ENCODE measurements around the gene TCF15.

TCF15 gene, protein sequence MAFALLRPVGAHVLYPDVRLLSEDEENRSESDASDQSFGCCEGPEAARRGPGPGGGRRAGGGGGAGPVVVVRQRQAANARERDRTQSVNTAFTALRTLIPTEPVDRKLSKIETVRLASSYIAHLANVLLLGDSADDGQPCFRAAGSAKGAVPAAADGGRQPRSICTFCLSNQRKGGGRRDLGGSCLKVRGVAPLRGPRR

DNA sequence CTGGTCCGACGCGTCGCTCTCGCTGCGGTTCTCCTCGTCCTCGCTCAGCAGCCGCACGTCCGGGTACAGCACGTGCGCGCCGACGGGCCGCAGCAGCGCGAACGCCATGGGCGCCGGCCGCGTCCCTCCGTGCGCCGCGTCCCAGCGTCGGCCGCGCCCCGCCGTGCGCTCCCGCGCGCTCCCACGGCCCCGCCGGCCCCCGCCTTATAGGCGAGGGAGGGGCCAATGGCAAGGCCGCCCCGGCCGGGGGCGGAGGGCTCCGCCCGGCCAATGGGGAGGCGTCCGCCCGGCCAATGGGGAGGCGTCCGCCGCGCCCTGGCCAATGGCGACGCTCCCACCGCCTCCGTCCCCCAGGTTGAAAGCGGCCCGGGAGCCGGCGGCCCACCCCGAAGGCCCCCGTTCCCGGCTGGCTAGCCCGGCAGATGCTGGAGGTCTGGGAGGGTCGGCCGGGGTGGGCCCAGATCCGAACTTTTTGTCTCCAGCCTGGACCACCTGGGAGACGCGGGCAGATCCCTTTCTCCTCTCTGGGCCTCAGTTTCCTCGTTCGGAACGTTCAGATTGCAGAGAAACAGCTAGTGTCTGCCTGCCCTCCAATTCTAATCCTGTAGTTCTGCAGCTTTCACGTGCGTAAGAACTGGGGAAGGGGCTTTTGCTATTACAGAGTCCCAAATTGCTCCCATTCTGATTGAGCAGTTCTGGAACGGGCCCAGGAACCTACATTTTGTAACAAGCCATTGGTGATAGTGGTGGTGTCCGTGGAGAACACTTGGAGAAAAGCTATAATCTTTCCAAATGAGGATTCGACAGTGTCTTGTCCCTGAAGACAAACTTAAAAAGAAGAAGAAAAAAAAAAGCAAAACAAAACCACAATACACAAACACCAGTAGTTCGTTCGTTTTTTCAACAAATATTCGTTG, at the start of gene TCF15:
TSS of gene TCF15 (minus strand) at position 180 of the 917 bp plus-strand sequence. CDS start at position 108, 72 bp downstream.
- peak within 1 kb of the TSS; percentile 52 for H3K4me3 Mint-ChIP-seq
- H3K27ac Mint-ChIP-seq, result no peak within 1 kb of the TSS
- no peaks in the 10 kb centered on the region for H3K9me3 Mint-ChIP-seq (ENCODE audit: low read depth)
- no peaks in the 10 kb centered on the region for H3K36me3 Mint-ChIP-seq
- H3K27me3 Mint-ChIP-seq, result peaks cover 31% of the 10 kb centered on the region
- peaks cover 12% of the 10 kb centered on the region for H3K4me1 Mint-ChIP-seq (ENCODE audit: low read depth)

DNA sequence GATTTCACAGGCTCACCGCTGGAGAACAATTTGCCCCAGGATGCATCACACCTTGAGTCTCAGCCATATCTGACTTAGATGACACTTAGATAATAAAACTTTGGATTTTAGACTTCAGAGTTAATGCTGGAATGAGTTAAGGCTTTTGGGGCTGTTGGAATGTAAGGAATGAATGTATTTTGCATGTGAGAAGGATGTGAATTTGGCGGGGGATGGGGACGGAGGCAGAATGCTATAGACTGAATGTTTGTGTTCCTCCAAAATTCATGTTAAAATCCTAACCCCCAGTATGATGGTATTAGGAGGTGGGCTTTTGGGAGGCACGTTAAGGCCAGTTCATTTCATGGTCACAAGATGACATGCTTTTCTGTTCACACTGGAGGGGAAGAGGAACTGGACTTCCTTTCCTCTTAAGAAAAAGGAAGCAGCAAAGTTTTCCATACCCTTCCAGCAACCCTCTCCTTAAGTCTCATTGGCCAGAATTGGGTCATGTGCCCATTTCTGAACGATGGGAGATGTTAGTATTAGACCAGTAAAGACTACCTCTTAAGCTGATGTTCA, 48.7 kb upstream of the TCF15 start:
- peaks cover 18% of the 10 kb centered on the region for H3K4me1 Mint-ChIP-seq (ENCODE audit: low read depth)
- no peaks in the 10 kb centered on the region for H3K9me3 Mint-ChIP-seq (ENCODE audit: low read depth)
- H3K36me3 Mint-ChIP-seq, result no peaks in the 10 kb centered on the region
- peaks cover 26% of the 10 kb centered on the region for H3K27me3 Mint-ChIP-seq
- H3K27ac Mint-ChIP-seq, result no peak overlapping the region
- no peak overlapping the region for H3K4me3 Mint-ChIP-seq

GRCh38 chr20:658202-658601, 48.1 kb upstream of the TCF15 start:
- Mint-ChIP-seq H3K9me3 (ENCODE audit: low read depth) (no peaks in the 10 kb centered on the region), H3K27me3 (peaks cover 25% of the 10 kb centered on the region), H3K27ac (no peak overlapping the region), H3K4me1 (ENCODE audit: low read depth) (peaks cover 22% of the 10 kb centered on the region), H3K36me3 (no peaks in the 10 kb centered on the region), H3K4me3 (no peak overlapping the region)

DNA sequence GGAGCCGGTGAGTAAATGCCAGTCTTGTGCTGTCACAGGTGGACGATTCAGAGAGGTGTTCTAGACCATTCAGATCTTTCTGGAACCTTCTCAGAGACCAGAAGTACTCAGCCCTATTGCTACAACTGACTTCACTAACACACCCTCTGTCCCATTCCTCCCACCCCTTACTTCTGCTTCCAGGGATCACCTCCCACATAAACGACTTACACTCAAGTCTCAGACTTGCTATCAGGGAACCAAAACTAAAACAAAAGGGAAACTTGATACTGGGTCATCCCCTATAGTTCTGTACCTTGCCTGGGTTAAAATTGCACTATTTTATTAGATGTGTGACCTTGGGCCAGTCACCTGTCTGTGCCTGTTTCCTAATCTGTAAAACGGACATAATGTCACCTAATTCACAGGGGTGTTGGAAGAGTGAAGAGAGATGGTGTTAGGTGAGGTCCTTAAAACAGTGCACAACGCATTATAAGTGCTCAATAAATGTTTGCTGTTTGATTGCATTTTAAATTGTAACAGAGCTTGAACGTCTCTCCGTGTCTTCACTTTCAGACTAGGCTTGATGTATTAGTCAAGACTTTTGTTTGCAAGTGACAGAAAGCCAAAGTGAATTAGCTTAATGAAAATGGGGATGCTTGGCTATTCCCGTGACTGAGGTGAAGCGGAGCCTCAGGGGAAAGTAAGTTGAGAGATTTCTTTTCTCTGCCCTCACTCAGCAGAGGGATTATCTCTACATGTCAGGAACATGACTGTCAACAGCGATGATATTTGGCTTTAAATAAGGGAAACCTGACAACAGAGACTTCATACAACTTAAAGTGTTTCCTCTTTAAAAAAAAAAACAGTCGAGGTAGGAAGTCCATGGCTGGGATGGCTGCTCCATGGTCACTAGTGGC, 45.9 kb upstream of the TCF15 start:
- Mint-ChIP-seq H3K27ac (no peak overlapping the region), H3K27me3 (peaks cover 15% of the 10 kb centered on the region), H3K36me3 (peaks cover 2% of the 10 kb centered on the region), H3K4me1 (ENCODE audit: low read depth) (peaks cover 27% of the 10 kb centered on the region), H3K9me3 (ENCODE audit: low read depth) (no peaks in the 10 kb centered on the region), H3K4me3 (no peak overlapping the region)

- no peaks in the 10 kb centered on the region for H3K9me3 Mint-ChIP-seq (ENCODE audit: low read depth)
- peaks cover 27% of the 10 kb centered on the region for H3K4me1 Mint-ChIP-seq (ENCODE audit: low read depth)
- H3K27ac Mint-ChIP-seq, result peak overlapping the region; percentile 72
- peaks cover 2% of the 10 kb centered on the region for H3K36me3 Mint-ChIP-seq
- peaks cover 10% of the 10 kb centered on the region for H3K27me3 Mint-ChIP-seq
- H3K4me3 Mint-ChIP-seq, result peak overlapping the region; percentile 87
These were observed 44.3 kb upstream of the TCF15 start for GRCh38 chr20:654417-654750.

GRCh38 chr20:653590-654416, 43.7 kb upstream of the TCF15 start:
- peak overlapping the region; percentile 83 for H3K27ac Mint-ChIP-seq
- H3K27me3 Mint-ChIP-seq, result peaks cover 10% of the 10 kb centered on the region
- H3K4me3 Mint-ChIP-seq, result peak overlapping the region; percentile 87

DNA sequence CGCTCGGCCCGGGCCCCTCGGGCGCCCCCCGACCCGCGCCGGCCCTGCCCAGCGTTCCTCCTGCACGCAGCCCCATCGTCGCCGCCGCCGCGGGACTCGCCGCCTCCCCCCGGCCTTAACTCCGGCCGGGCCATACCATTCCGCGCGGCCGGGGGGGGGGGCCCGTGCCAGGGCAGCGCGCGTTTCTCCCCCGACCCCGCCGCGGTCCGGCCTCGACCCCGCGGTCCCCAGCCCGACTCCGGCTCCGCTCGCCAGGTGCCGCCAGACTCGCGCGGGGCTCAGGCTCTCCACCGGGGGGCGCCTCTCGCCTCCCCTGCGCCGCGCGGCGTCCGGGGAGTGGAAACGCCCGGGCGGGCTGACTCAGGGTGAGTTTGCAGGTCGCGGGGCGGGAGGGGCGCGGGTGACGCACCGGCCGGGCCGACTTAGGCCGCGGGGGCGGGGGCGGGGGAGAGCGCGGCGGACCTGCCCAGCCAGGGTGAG, 43.0 kb upstream of the TCF15 start, which contains the start of gene SRXN1:
TSS of gene SRXN1 (minus strand) at position 91 of the 480 bp plus-strand sequence. CDS start at position 76, 15 bp downstream.
- peaks cover 4% of the 10 kb centered on the region for H3K36me3 Mint-ChIP-seq
- peak within 1 kb of the TSS; percentile 89 for H3K4me3 Mint-ChIP-seq
- H3K4me1 Mint-ChIP-seq (ENCODE audit: low read depth), result peaks cover 27% of the 10 kb centered on the region
- H3K9me3 Mint-ChIP-seq (ENCODE audit: low read depth), result no peaks in the 10 kb centered on the region
- H3K27me3 Mint-ChIP-seq, result peaks cover 10% of the 10 kb centered on the region
- H3K27ac Mint-ChIP-seq, result peak within 1 kb of the TSS; percentile 83

More at GRCh38 chr20:653590-654416, 43.7 kb upstream of the TCF15 start:
- Mint-ChIP-seq H3K9me3 (ENCODE audit: low read depth) (no peaks in the 10 kb centered on the region), H3K36me3 (peaks cover 3% of the 10 kb centered on the region), H3K4me1 (ENCODE audit: low read depth) (peaks cover 27% of the 10 kb centered on the region)

GRCh38 chr20:652615-653109, 42.6 kb upstream of the TCF15 start:
- Mint-ChIP-seq H3K27me3 (peaks cover 7% of the 10 kb centered on the region), H3K4me1 (ENCODE audit: low read depth) (peaks cover 27% of the 10 kb centered on the region), H3K36me3 (peaks cover 8% of the 10 kb centered on the region), H3K27ac (peak overlapping the region; percentile 83), H3K9me3 (ENCODE audit: low read depth) (no peaks in the 10 kb centered on the region), H3K4me3 (peak overlapping the region; percentile 89)

- Mint-ChIP-seq H3K27ac (peak overlapping the region; percentile 83), H3K4me3 (peak overlapping the region; percentile 89)
These were observed 41.9 kb upstream of the TCF15 start for GRCh38 chr20:651713-652614.

DNA sequence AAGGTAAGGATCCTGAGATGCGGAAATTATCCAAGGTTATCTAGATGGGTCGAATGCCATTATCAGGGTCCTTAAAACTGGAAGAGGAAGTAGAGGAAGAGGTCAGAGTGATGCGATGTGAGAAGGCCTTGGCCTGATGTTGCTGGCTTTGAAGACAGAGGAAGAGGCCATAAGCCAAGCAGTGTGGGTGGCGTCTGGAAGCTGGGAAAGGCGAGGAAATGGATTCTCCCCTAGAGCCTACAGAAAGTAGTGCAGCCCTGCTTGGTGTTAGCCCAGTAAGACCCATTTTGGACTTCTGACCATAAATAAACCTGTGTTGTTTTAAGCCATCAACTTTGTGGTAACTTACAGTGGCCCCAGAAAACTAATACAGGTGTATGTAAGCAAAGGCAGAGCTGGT, 40.8 kb upstream of the TCF15 start:
- Mint-ChIP-seq H3K27ac (peak overlapping the region; percentile 54), H3K9me3 (ENCODE audit: low read depth) (no peaks in the 10 kb centered on the region), H3K4me3 (peak overlapping the region; percentile 89), H3K36me3 (peaks cover 8% of the 10 kb centered on the region), H3K27me3 (peaks cover 5% of the 10 kb centered on the region), H3K4me1 (ENCODE audit: low read depth) (peaks cover 27% of the 10 kb centered on the region)

More at GRCh38 chr20:651713-652614, 41.9 kb upstream of the TCF15 start:
- Mint-ChIP-seq H3K36me3 (peaks cover 8% of the 10 kb centered on the region), H3K27me3 (peaks cover 5% of the 10 kb centered on the region), H3K9me3 (ENCODE audit: low read depth) (no peaks in the 10 kb centered on the region), H3K4me1 (ENCODE audit: low read depth) (peaks cover 27% of the 10 kb centered on the region)

DNA sequence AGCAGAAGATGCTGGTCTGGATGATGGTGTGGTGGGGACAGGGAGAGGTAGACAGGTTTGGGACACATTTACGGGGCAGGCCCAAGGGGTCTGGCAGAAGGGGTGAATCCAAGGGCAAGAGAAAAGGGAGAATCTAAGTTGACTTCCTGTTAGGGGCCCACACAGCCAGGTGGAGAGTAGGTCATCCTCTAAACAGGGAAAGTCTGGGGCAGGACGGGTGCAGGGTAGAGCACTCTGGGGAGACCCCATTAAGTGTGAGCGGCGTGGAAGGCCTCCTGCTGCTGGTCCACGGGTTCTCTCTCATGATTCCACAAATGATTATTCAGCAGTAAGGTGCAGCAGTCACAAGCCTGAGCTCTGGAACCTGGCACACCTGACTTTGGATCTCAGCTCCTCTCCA, 40.2 kb upstream of the TCF15 start:
- H3K9me3 Mint-ChIP-seq (ENCODE audit: low read depth), result no peaks in the 10 kb centered on the region
- peaks cover 2% of the 10 kb centered on the region for H3K27me3 Mint-ChIP-seq
- H3K4me3 Mint-ChIP-seq, result peak overlapping the region; percentile 89

DNA sequence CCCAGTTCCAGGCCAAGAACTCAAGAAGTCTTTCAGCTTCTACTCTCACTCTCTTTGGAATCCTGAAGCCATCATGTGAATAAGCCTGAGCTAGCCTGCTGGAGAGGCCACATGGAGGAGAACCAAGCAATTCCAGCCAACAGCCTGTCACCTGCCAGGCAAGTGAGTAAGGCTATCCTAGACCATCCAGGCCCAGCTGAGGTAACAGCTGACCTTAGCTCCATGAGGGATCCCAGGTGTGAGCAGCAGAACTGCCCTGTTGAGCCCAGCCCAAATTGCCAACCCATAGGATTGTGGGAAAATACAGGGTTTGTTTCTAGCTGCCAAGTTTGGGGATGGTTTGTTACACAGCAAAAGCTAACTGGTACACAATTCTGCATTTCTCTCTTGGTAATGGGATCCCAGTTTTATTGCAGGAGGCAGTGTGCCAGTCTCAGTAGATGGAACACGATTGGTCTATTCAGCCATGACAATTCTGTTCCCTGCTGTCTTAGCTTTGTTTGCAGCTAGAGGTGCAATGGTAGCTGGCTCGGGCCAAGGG, 37.4 kb upstream of the TCF15 start:
- Mint-ChIP-seq H3K27ac (no peak overlapping the region), H3K9me3 (ENCODE audit: low read depth) (no peaks in the 10 kb centered on the region), H3K36me3 (peaks cover 8% of the 10 kb centered on the region), H3K4me1 (ENCODE audit: low read depth) (peaks cover 17% of the 10 kb centered on the region), H3K27me3 (peaks cover 6% of the 10 kb centered on the region), H3K4me3 (no peak overlapping the region)

More for the DNA sequence above, 40.2 kb upstream of the TCF15 start:
- Mint-ChIP-seq H3K27ac (no peak overlapping the region), H3K36me3 (peaks cover 8% of the 10 kb centered on the region), H3K4me1 (ENCODE audit: low read depth) (peaks cover 27% of the 10 kb centered on the region)
